ENCODE measurements around the gene STRN3.

The STRN3 gene

GRCh38 chr14:30894923-30895515 lies 131.2 kb downstream of the STRN3 start:
- no peak for DNase-seq (ENCODE audit: extremely low read depth, low read depth)
- TF ChIP-seq CTCF (IDR thresholded peaks at IDR 0.05; ENCODE audit: low read depth, low read length) = no peak

DNA sequence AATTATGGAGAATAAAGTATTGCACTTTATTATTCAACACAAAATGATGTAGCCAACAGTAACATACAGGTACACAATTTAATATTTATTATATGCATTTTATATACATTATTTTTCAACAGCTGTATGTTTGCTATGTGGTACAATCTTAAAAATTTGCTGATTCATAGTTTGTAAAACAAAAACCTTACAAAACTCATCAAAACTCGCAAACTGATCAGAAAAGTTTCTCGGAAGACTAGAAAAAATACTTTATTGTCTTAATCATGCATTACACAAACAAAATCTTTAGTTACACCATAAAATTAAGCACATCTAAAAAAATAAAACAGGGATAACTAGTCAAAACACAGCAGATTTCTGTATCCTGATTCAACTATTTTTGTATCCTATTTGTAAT lies 132.4 kb downstream of the STRN3 start:
- no peak for TF ChIP-seq CTCF (IDR thresholded peaks at IDR 0.05; ENCODE audit: low read depth, low read length)
- no peak for DNase-seq (ENCODE audit: extremely low read depth, low read depth)

DNA sequence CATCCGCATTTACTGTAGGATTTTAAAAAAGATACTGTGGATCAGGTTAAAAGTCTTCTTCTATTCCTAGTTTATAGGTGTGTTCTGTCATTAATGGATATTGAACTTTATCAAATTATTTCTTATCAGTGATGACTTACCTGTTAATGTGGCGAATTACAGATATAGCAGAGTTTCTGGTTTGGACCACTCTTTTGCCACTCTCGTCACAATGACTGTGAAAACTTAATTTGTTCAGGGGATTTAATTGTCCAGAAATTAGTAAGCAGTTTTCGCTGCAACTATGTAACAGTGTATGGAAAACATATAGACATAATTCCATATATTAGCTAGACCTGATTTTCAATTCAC lies 137.0 kb downstream of the STRN3 start:
- no peak for TF ChIP-seq CTCF (IDR thresholded peaks at IDR 0.05; ENCODE audit: low read depth, low read length)
- DNase-seq (ENCODE audit: extremely low read depth, low read depth) = no peak

GRCh38 chr14:30888480-30889243 lies 137.5 kb downstream of the STRN3 start:
- DNase-seq (ENCODE audit: extremely low read depth, low read depth) = no peak
- no peak for TF ChIP-seq CTCF (IDR thresholded peaks at IDR 0.05; ENCODE audit: low read depth, low read length)

DNA sequence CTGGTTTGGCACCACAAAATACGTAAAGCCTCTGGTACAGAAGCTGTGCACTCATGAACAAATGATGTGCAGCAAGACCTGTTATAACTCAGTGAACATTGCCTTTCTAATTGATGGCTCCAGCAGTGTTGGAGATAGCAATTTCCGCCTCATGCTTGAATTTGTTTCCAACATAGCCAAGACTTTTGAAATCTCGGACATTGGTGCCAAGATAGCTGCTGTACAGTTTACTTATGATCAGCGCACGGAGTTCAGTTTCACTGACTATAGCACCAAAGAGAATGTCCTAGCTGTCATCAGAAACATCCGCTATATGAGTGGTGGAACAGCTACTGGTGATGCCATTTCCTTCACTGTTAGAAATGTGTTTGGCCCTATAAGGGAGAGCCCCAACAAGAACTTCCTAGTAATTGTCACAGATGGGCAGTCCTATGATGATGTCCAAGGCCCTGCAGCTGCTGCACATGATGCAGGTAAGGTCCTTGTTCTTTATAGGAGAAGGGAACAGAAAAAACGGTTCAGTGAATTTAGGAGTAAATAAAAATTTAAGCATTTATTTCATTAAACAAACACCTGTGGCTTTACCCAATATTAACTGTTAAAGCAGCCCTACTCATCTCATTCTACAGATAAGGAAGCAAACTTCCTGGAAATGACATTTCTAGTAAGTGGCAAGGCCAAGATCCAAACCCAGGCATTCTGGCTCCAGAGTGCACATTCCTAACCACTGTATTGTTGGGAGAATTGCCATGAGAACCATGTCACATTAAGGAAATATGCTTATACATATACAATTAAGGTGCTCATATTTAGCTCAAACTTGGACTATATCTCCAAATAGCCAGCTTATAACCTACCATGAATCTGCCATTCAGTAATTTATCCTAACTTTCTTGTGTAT lies 140.1 kb downstream of the STRN3 start:
- DNase-seq (ENCODE audit: extremely low read depth, low read depth) = no peak
- no peak for TF ChIP-seq CTCF (IDR thresholded peaks at IDR 0.05; ENCODE audit: low read depth, low read length)

DNA sequence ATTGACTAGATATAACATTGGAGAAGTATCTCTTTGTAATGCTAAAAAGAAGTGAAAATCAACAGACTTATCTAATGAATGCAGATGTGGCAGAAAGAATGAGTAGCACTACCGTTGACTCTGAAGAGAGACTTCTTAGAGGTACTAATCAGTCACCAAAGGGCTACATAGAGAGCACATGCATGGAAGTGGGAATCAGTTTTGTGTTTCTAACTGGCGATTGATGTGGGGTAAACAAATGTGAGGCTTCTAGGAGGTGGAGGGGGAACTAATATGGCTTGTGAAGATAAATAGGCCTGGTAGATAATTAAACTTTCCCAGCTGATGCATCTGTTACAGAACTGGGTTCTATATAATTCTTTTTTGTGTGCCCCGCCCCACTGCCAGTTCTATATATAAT lies 141.3 kb downstream of the STRN3 start:
- TF ChIP-seq CTCF (IDR thresholded peaks at IDR 0.05; ENCODE audit: low read depth, low read length) = no peak
- DNase-seq (ENCODE audit: extremely low read depth, low read depth) = no peak

All from AG09319 (cell line).